Lower lobe of right lung (tissue), 2 donors: ENCODE measurements around the gene RAPH1. TPM values are rescaled to one million over a fixed set of nuclear protein-coding genes. Genes with fewer than 3 reads are reported as not detected.

ENCODE experiments used
- ATAC-seq, 2 donors: fragments of 200-7000 bp; cut with Tn5 transposase; one replicate each; pipeline ENCODE4 v1.9.1; 2020 to 2022; ENCODE audit warnings: mild to moderate bottlenecking in 2 of 2, moderate library complexity in 2 of 2
- DNase-seq: peaks from one replicate; pipeline ENCODE4 v3.0.0-alpha.2; 2020
- H3K27ac ChIP-seq: fragments of 200-600 bp; one replicate; pipeline ENCODE4 v1.8.0; 2022
- H3K27me3 ChIP-seq: fragments of 200-600 bp; one replicate; pipeline ENCODE4 v1.8.0; 2022; ENCODE audit warnings: low read depth
- H3K36me3 ChIP-seq: fragments of 200-600 bp; one replicate; pipeline ENCODE4 v1.8.0; 2022; ENCODE audit warnings: mild to moderate bottlenecking
- H3K4me1 ChIP-seq: fragments of 200-600 bp; one replicate; pipeline ENCODE4 v1.8.0; 2022
- H3K4me3 ChIP-seq: fragments of 200-600 bp; one replicate; pipeline ENCODE4 v1.8.0; 2022; ENCODE audit warnings: mild to moderate bottlenecking
- H3K9me3 ChIP-seq: fragments of 200-600 bp; one replicate; pipeline ENCODE4 v1.8.0; 2022
- intact Hi-C: fragments of 100-400 bp; cut with DNase I; formaldehyde crosslinking; loops from one replicate; pipeline ENCODE4 v1.11.0; 2022
- total RNA-seq: library from RNA; stranded (reverse); fragmentation: NEBNext Ultra II Directional; extraction: Animal tissue kit (Norgen Biotek cat#: 25700); gene quantifications from one replicate; pipeline ENCODE4 v1.2.1, GENCODE V29; 2021
- TF ChIP-seq, protein P1 (sequence below): fragments of 200-600 bp; IDR thresholded peaks from one replicate; pipeline ENCODE4 v1.8.0; 2022; ENCODE audit warnings: antibody characterized with exemption, mild to moderate bottlenecking
- donor health status: DM: no; HTN: yes; CAD: no; lungs with severe emphysema.

Gene RAPH1
- total RNA-seq, 1 donor from 2014 or later: 63.8 TPM

DNA sequence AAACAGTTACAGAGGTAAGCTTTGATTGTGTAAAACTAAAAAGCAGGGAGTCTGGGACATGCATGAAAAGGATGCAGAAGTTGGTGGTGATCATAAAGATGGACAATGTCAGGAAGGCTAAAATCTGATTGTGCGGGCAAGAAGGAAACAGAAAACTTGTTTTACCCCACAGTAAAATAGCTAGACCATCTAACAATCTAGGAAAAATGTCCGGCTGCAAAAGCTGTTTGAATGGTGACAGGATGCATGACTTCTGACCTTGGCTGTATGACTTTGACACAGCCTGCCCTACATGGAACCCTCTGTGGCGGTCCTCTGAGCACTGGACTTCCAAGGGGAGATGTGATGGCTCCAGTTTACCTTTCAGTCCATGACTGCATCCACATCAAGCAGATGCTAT is 93.6 kb downstream of the RAPH1 start:
- intact Hi-C loops: no loop called here
- H3K27ac ChIP-seq: no peak overlapping the region
- H3K27me3 ChIP-seq: no peaks in the 10 kb centered on the region
- TF ChIP-seq, protein P1, sequence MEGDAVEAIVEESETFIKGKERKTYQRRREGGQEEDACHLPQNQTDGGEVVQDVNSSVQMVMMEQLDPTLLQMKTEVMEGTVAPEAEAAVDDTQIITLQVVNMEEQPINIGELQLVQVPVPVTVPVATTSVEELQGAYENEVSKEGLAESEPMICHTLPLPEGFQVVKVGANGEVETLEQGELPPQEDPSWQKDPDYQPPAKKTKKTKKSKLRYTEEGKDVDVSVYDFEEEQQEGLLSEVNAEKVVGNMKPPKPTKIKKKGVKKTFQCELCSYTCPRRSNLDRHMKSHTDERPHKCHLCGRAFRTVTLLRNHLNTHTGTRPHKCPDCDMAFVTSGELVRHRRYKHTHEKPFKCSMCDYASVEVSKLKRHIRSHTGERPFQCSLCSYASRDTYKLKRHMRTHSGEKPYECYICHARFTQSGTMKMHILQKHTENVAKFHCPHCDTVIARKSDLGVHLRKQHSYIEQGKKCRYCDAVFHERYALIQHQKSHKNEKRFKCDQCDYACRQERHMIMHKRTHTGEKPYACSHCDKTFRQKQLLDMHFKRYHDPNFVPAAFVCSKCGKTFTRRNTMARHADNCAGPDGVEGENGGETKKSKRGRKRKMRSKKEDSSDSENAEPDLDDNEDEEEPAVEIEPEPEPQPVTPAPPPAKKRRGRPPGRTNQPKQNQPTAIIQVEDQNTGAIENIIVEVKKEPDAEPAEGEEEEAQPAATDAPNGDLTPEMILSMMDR: no peak
- peaks cover 77% of the 10 kb centered on the region for H3K36me3 ChIP-seq
- ATAC-seq (no peak), DNase-seq (no peak)
- peaks cover 22% of the 10 kb centered on the region for H3K4me1 ChIP-seq
- H3K9me3 ChIP-seq: no peaks in the 10 kb centered on the region
- H3K4me3 ChIP-seq: no peak overlapping the region

DNA sequence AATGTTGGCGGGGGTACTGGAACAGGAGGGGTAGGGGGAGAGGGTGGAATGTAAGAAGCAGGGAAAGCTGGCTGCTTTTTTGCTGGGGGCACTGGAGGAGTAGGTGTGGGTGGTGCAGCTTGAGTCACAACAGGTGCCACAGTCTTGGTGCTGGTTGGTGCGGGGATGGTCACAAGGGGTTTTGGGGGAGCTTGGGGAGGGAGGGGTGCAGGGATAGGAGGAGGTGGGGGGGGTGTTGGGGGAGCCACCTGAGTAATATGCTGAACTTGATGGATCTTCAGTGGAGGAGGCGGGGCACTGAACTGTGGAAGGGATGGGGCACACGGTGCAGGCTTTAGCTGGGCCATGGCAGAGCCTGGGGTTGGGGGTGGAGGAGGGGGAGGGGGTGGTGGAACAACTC is 94.4 kb downstream of the RAPH1 start:
- TF ChIP-seq, protein P1: no peak

DNA sequence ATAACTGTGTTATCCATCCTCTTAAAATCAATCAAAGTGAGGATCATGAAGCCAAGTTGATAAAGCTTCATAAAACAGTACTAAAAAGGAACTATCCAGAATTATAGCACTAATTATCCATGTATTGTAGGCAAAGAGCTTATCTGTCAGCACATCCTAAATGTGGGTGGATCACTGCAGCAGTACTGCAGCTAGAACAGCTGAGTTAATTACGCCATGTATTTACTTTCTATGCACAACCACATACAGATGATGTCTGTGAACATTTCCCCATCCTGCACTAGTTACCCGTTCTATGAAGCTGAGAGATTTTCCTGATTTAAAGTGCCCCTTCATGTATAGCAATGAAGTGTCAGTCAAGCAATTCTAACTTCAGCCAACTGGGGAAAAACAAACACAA is 96.6 kb downstream of the RAPH1 start:
- intact Hi-C loops: no loop called here

More for the DNA sequence above, 94.4 kb downstream of the RAPH1 start:
- Histone ChIP-seq H3K4me1 (peaks cover 22% of the 10 kb centered on the region), H3K27ac (no peak overlapping the region), H3K9me3 (no peaks in the 10 kb centered on the region), H3K36me3 (peaks cover 69% of the 10 kb centered on the region), H3K27me3 (no peaks in the 10 kb centered on the region), H3K4me3 (no peak overlapping the region)
- no peak for DNase-seq
- no peak for ATAC-seq
- intact Hi-C loops: no loop called here

DNA sequence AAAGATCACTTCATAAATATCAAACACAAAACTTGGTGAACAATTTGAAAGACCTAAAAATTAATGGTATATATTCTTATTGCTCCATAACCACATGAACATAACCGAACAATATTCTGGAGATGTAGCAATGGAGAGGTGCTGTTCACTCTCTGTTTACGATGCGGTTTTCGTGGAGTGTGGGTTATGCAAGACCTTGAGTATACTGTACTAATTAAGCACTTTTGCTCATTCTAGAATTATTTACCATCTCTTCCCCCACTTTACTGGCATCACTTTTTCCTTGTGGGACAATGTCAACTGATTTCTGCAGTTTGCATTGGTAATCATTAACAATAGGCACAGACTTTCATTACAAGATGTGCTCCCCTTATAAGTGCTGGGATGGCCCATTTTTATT is 97.6 kb downstream of the RAPH1 start:
- Histone ChIP-seq H3K27ac (no peak overlapping the region), H3K36me3 (peaks cover 49% of the 10 kb centered on the region), H3K4me3 (no peak overlapping the region), H3K27me3 (no peaks in the 10 kb centered on the region), H3K9me3 (no peaks in the 10 kb centered on the region), H3K4me1 (peaks cover 22% of the 10 kb centered on the region)
- TF ChIP-seq, protein P1: no peak
- intact Hi-C loops: no loop called here
- ATAC-seq (peak; percentile 69 to 83), DNase-seq (no peak)

More for the DNA sequence above, 96.6 kb downstream of the RAPH1 start:
- TF ChIP-seq, protein P1: no peak
- H3K27ac ChIP-seq: no peak overlapping the region
- DNase-seq: no peak
- peaks cover 22% of the 10 kb centered on the region for H3K4me1 ChIP-seq
- ATAC-seq: no peak
- no peak overlapping the region for H3K4me3 ChIP-seq
- H3K36me3 ChIP-seq: peaks cover 54% of the 10 kb centered on the region
- H3K9me3 ChIP-seq: no peaks in the 10 kb centered on the region
- no peaks in the 10 kb centered on the region for H3K27me3 ChIP-seq

DNA sequence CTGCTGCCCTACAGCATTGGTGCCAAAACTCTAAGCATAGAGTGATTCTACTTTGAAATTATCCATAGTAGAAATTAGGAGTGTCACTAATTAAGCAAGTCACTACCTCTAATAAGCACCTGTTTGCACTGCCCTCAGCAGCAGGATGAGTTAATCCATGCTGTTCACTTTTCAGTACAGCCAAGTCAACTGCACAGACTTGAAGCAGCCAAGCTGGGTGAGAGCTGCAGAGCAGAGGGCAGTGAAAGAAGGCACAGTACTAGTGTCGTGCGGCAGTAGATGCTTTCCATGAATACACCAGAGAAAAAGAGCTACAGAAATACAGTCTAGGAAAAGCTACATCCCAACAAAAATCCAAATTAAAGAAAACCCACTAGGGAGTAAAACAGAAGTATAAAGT is 98.6 kb downstream of the RAPH1 start:
- Histone ChIP-seq H3K4me3 (no peak overlapping the region), H3K27me3 (no peaks in the 10 kb centered on the region), H3K27ac (no peak overlapping the region), H3K36me3 (peaks cover 40% of the 10 kb centered on the region), H3K4me1 (peaks cover 22% of the 10 kb centered on the region), H3K9me3 (no peaks in the 10 kb centered on the region)
- DNase-seq (no peak), ATAC-seq (no peak)
- intact Hi-C loops: no loop called here
- TF ChIP-seq, protein P1: no peak

DNA sequence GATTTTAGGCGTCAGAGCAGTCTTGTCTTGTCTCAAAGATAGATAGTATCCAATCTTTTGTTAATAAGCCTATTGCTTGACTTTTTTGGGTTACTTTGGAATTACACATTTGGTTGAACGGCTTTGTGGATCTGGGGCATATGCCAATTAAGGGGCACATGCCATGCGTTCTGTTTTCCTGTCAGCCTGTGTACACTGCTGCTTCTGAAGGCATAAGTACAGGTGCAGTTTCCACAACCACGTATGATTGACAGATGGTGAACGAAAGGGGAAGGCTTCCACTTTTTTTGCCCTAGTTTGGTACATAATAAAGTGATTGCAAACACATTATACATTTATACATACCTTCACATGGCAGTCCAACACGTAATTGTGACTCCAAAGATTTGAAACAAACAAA is 102.3 kb downstream of the RAPH1 start:
- Histone ChIP-seq H3K4me3 (no peak overlapping the region), H3K36me3 (peaks cover 16% of the 10 kb centered on the region), H3K4me1 (peaks cover 7% of the 10 kb centered on the region), H3K27me3 (no peaks in the 10 kb centered on the region), H3K27ac (no peak overlapping the region), H3K9me3 (no peaks in the 10 kb centered on the region)
- ATAC-seq: no peak
- TF ChIP-seq, protein P1: no peak
- no peak for DNase-seq
- intact Hi-C loops: no loop called here
